HG02588 (cell line): ENCODE results near the gene PNISR.

ENCODE experiments used
- ATAC-seq: cut with Tn5 transposase; IDR thresholded peaks from one replicate; pipeline ENCODE4 v1.9.1; 2021; ENCODE audit warnings: mild to moderate bottlenecking, moderate library complexity; ENCODE audit not compliant: unreplicated experiment

Gene PNISR

DNA sequence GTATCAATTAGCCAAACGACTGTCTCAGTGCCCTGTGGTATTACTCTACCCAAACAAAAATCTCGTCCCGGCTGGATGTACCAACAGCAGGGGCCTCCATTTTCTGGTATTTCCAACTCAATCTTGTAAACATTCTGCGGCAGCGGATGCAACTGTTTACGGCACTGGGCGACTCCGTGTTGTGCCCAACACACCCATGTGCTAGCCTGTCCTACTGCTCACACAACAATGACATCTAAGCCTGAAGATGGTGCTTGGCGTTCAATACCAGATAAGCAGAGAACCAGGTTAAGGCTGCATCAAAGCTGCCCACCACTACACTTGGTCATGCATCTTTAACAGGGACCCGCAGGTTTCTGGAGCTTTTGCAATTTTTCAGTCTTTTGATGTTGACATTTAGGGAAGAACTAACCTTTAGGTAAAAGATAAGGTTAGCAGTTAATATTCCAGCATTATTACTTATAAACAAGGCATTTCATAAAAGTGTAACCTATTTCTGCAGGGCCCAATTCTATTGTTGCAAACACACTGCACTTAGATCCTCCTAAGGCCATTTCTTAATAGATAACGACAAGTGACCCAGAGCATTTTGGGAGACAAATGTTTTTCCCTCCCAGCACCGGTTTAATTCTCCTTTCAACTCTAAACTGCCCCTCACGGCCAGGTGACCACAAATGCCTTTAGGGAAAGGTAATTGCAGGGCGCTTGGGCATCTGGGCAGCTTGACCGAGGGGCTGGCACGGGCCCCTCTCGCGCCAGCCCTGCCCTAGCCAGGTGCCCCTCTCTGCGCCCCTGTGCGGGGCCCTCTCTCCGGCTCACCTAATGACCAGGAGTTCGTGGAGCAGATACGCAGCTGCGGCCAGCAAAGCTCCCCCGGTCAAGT lies 76.6 kb downstream of the PNISR start:
- no peak for ATAC-seq
